ENCODE results near the gene MFF. TPM values are rescaled to one million over a fixed set of nuclear protein-coding genes. Genes with fewer than 3 reads are reported as not detected.

The MFF gene
- total and polyA plus RNA-seq, 2 of the 8 experiments (the other 6 are each of a cell fraction or from before 2014, with no cell fraction given), result 36.2 to 86.8 TPM

DNA sequence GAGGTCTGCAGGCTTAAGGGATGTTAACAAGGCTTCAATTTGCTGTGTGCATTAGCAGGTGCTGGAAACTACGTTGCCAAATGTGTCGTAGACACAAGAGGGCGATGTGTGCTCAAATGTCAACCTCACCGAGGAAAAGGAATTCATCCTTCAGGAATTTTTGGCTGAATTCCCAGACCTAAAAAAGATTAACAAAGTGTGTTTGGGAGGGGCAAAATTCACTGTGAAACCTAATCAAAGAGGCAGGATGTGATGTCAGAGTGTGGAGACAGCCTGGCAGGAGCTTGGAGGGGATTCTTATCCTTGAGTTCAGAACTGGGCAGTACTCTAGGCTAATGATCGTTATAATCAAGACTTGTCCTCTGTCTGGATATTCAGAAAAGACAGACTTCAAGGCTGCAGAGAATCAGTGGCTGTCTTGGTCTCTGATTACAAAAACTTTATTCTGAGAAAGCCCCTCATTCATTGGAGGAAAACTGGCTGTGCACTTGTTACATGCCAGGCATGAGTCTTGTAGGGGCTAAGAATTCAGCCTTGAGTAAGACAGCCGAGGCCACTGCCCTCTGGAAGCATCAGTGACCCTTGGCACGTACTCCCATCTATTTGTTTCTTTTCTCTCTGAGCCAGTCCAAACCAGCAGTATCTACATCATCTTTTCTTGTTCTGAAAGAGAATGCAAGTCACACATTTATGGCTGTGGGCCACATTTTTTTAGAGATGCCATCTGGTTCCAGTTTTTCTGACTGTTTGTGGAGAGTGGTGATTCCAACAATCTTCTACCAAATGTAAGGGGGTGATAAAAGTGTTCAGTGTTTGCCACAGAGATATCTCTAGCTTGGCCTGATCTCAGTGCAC, 81.4 kb downstream of the MFF start (continued):
- TF ChIP-seq NRF1 (IDR thresholded peaks at IDR 0.05; ENCODE audit: low read depth, low read length) (no peak), GABPA (IDR thresholded peaks at IDR 0.05; ENCODE audit: borderline replicate concordance, insufficient read depth, low read length) (no peak), SIRT6 (IDR thresholded peaks at IDR 0.05; ENCODE audit: low read length) (no peak), TCF12 (IDR thresholded peaks at IDR 0.05; ENCODE audit: low read depth, low read length) (no peak)

Other genes starting within 250 kb of the MFF start
- gene COL4A4, start 161.0 kb upstream of the MFF start, total RNA-seq (2021; fragmentation: NEBNext Ultra II Directional; extraction: Animal tissue kit (Norgen Biotek cat#: 25700)), result 0.67 and 1.7 TPM in 2 replicates
- 0.33 TPM in 2 replicates for gene COL4A4, start 161.0 kb upstream of the MFF start, polyA plus RNA-seq (2011; rRNA removed)
- gene COL4A3, start 160.6 kb upstream of the MFF start, total RNA-seq (2021; fragmentation: NEBNext Ultra II Directional; extraction: Animal tissue kit (Norgen Biotek cat#: 25700)), result 0.17 and 0.34 TPM in 2 replicates
- 0.12 and 0.28 TPM in 2 replicates for gene COL4A3, start 160.6 kb upstream of the MFF start, polyA plus RNA-seq (2011; rRNA removed)
- not detected in 2 replicates for gene TM4SF20, start 54.1 kb downstream of the MFF start, total RNA-seq (2021; fragmentation: NEBNext Ultra II Directional; extraction: Animal tissue kit (Norgen Biotek cat#: 25700))
- not detected in 2 replicates for gene TM4SF20, start 54.1 kb downstream of the MFF start, polyA plus RNA-seq (2011; rRNA removed)
- gene SCYGR1, start 62.7 kb downstream of the MFF start, total RNA-seq (2021; fragmentation: NEBNext Ultra II Directional; extraction: Animal tissue kit (Norgen Biotek cat#: 25700)), result not detected in 2 replicates
- gene SCYGR1, start 62.7 kb downstream of the MFF start, polyA plus RNA-seq (2011; rRNA removed), result not detected in 2 replicates
- gene AGFG1, start 146.9 kb downstream of the MFF start, total RNA-seq (2021; fragmentation: NEBNext Ultra II Directional; extraction: Animal tissue kit (Norgen Biotek cat#: 25700)), result 102 and 108 TPM in 2 replicates
- 109 and 147 TPM in 2 replicates for gene AGFG1, start 146.9 kb downstream of the MFF start, polyA plus RNA-seq (2011; rRNA removed)

All from H1 (cell line).